Measurements from ENCODE around the gene REXO4. TPM values are rescaled to one million over a fixed set of nuclear protein-coding genes. Genes with fewer than 3 reads are reported as not detected.
"Not testable (repeated sequence)": the region's sequence is repeated elsewhere in the genome, so short reads cannot be mapped to it uniquely, and the experiment has no call there.

REXO4 gene
- total RNA-seq, 2 experiments from 2014 or later, result 27.5 to 34.1 TPM

- no peak overlapping the region for H3K4me3 Mint-ChIP-seq
- CTCF ChIA-PET, result interaction anchor here (0.9 to 3.2 kb wide), 4 partner anchors 15 to 216 kb away, joined by 3 to 17 read pairs (median 4); partner anchors contain the start of gene REXO4
- H3K36me3 Mint-ChIP-seq, result peaks cover 11% of the 10 kb centered on the region
These were observed 15.1 kb downstream of the REXO4 start for GRCh38 chr9:133402689-133403088.

GRCh38 chr9:133401588-133401987 is 16.2 kb downstream of the REXO4 start:
- no peak overlapping the region for H3K27ac Mint-ChIP-seq
- H3K9me3 Mint-ChIP-seq (ENCODE audit: low read depth), result no peaks in the 10 kb centered on the region
- no peak for ATAC-seq
- H3K4me3 Mint-ChIP-seq, result no peak overlapping the region
- CTCF ChIA-PET, result interaction anchor here (1.0 kb wide), 2 partner anchors 85 to 213 kb away, joined by 4 read pairs; no protein-coding TSS in a partner anchor
- peaks cover 10% of the 10 kb centered on the region for H3K4me1 Mint-ChIP-seq
- peaks cover 2% of the 10 kb centered on the region for H3K36me3 Mint-ChIP-seq
- DNase-seq, result no peak
- peaks cover 4% of the 10 kb centered on the region for H3K27me3 Mint-ChIP-seq

More at GRCh38 chr9:133402689-133403088, 15.1 kb downstream of the REXO4 start:
- H3K27ac Mint-ChIP-seq, result no peak overlapping the region
- ATAC-seq, result no peak
- no peaks in the 10 kb centered on the region for H3K9me3 Mint-ChIP-seq (ENCODE audit: low read depth)
- no peak for DNase-seq
- peaks cover 16% of the 10 kb centered on the region for H3K4me1 Mint-ChIP-seq
- H3K27me3 Mint-ChIP-seq, result no peaks in the 10 kb centered on the region

GRCh38 chr9:133400292-133400691 is 17.5 kb downstream of the REXO4 start:
- no peak overlapping the region for H3K27ac Mint-ChIP-seq

DNA sequence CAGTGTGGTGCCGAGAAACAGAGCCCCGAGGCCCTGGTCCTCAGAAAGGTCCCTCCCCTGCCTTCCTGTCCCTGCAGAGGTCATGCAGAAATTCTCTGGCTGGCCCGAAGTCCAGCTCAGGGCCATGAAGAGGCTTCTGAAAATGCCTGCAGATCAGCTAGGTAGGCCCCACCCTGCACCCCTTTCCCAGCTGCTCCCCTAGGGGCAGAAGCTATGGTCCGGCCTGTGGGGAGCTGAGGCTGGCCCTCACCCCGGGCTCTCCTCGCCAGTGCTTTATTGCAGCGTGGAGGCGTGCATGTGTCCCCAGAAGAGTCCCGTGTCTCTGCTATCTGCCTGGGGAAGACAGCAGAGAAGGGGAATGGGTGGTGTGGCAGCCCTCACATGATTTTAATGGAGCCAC is 19.9 kb downstream of the REXO4 start:
- CTCF ChIA-PET, result interaction anchor here (1.2 kb wide), 1 partner anchor 212 kb away, joined by 3 read pairs; no protein-coding TSS in a partner anchor
- DNase-seq, result no peak
- Mint-ChIP-seq H3K4me3 (no peak overlapping the region), H3K36me3 (no peaks in the 10 kb centered on the region), H3K27me3 (peaks cover 9% of the 10 kb centered on the region), H3K27ac (no peak overlapping the region), H3K4me1 (peaks cover 5% of the 10 kb centered on the region), H3K9me3 (ENCODE audit: low read depth) (no peaks in the 10 kb centered on the region)
- no peak for ATAC-seq

More at GRCh38 chr9:133400292-133400691, 17.5 kb downstream of the REXO4 start:
- H3K9me3 Mint-ChIP-seq (ENCODE audit: low read depth), result no peaks in the 10 kb centered on the region
- H3K4me1 Mint-ChIP-seq, result peaks cover 9% of the 10 kb centered on the region
- CTCF ChIA-PET, result interaction anchor here (0.8 to 1.2 kb wide), 4 partner anchors 16 to 214 kb away, joined by 3 to 4 read pairs (median 4); no protein-coding TSS in a partner anchor
- H3K27me3 Mint-ChIP-seq, result peaks cover 9% of the 10 kb centered on the region
- DNase-seq (no peak), ATAC-seq (no peak)
- H3K4me3 Mint-ChIP-seq, result no peak overlapping the region
- no peaks in the 10 kb centered on the region for H3K36me3 Mint-ChIP-seq

GRCh38 chr9:133397370-133397769 is 20.4 kb downstream of the REXO4 start:
- CTCF ChIA-PET, result interaction anchor here (1.2 kb wide), 1 partner anchor 211 kb away, joined by 3 read pairs; no protein-coding TSS in a partner anchor

GRCh38 chr9:133396952-133397351 is 20.9 kb downstream of the REXO4 start:
- ATAC-seq (no peak), DNase-seq (no peak)
- CTCF ChIA-PET, result no interaction called here
- Mint-ChIP-seq H3K27ac (no peak overlapping the region), H3K4me1 (peaks cover 5% of the 10 kb centered on the region), H3K27me3 (peaks cover 9% of the 10 kb centered on the region), H3K4me3 (no peak overlapping the region), H3K9me3 (ENCODE audit: low read depth) (no peaks in the 10 kb centered on the region), H3K36me3 (no peaks in the 10 kb centered on the region)

More at GRCh38 chr9:133397370-133397769, 20.4 kb downstream of the REXO4 start:
- DNase-seq (no peak), ATAC-seq (no peak)
- Mint-ChIP-seq H3K27me3 (peaks cover 9% of the 10 kb centered on the region), H3K4me3 (no peak overlapping the region), H3K36me3 (no peaks in the 10 kb centered on the region), H3K27ac (no peak overlapping the region), H3K9me3 (ENCODE audit: low read depth) (no peaks in the 10 kb centered on the region), H3K4me1 (peaks cover 5% of the 10 kb centered on the region)

DNA sequence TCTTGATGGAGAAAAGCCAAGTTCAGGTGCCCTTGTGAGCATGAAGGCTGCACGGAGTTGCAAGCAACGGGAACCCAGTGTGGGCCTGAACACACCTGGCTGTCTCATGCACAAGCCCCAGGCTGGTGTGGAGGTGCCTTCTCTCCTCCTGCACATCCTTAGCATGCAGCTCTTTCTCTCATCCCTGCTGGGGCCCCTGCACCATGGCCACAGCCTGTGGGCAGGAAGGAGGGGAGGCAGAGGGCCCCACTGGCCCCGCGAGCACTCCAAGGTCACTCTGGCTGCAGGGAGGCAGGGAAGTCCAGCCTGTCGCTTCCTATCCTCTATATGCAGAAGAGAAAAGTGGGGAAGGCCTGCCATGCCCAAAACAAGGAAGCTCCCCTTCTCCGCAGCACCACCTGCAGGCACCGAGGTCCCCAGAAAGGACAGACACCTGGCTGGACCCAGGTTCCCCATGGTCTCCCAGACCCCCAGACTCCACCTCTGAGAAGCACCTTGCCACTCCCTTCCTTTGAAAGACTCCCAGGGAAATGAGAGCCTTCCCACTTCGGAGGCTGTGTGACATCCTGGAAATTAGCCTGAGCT is 23.0 kb downstream of the REXO4 start:
- peaks cover 4% of the 10 kb centered on the region for H3K4me1 Mint-ChIP-seq
- ATAC-seq, result no peak
- no peaks in the 10 kb centered on the region for H3K36me3 Mint-ChIP-seq
- peaks cover 15% of the 10 kb centered on the region for H3K27me3 Mint-ChIP-seq
- no peak overlapping the region for H3K4me3 Mint-ChIP-seq
- no peak for DNase-seq
- H3K27ac Mint-ChIP-seq, result no peak overlapping the region
- CTCF ChIA-PET, result interaction anchor here (0.8 to 1.5 kb wide), 4 partner anchors 10 to 212 kb away, joined by 3 to 6 read pairs (median 4); no protein-coding TSS in a partner anchor
- no peaks in the 10 kb centered on the region for H3K9me3 Mint-ChIP-seq (ENCODE audit: low read depth)

DNA sequence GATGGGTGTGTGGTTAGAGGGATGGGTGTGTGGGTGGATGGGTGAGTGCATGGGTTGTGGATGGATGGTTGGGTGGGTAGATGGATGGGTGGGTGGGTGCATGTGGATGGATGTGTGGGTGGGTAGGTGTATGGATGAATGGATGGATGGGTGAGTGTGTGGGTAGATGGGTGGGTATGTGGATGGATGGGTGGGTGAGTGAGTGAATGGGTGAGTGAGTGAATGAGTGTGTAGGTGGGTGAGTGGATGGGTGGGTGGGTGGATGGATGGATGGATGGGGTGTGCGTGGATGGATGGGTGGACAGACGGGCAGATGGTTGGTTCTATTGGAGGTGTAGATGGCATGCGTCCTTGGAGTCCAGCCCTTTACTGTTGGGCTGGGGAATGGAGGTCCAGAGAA is 24.4 kb downstream of the REXO4 start:
- Mint-ChIP-seq H3K36me3 (no peaks in the 10 kb centered on the region), H3K27ac (no peak overlapping the region), H3K9me3 (ENCODE audit: low read depth) (no peaks in the 10 kb centered on the region), H3K4me1 (peaks cover 4% of the 10 kb centered on the region), H3K4me3 (no peak overlapping the region), H3K27me3 (peaks cover 17% of the 10 kb centered on the region)
- DNase-seq (no peak), ATAC-seq (no peak)
- CTCF ChIA-PET, result no interaction called here

DNA sequence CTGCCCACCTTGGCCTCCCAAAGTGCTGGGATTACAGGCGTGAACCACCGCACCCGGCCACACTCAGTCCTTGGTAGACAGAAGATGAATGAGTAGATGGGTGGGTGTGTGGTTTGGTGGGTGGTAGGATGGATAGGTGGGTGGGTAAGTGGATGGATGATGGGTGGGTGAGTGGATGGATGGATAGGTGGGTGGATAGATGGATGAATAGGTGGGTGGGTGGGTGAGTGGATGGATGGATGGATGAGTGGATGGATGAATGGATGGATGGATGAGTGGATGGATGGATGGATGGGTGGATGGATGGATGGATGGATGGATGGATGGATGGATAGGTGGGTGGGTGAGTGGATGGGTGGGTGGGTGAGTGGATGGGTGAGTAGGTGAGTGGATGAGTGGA is 25.5 kb downstream of the REXO4 start:
- H3K4me1 Mint-ChIP-seq; H3K36me3 Mint-ChIP-seq; DNase-seq; H3K4me3 Mint-ChIP-seq; ATAC-seq; CTCF ChIA-PET; H3K9me3 Mint-ChIP-seq (ENCODE audit: low read depth); H3K27ac Mint-ChIP-seq: not testable (repeated sequence)
- H3K27me3 Mint-ChIP-seq, result peaks cover 16% of the 10 kb centered on the region

DNA sequence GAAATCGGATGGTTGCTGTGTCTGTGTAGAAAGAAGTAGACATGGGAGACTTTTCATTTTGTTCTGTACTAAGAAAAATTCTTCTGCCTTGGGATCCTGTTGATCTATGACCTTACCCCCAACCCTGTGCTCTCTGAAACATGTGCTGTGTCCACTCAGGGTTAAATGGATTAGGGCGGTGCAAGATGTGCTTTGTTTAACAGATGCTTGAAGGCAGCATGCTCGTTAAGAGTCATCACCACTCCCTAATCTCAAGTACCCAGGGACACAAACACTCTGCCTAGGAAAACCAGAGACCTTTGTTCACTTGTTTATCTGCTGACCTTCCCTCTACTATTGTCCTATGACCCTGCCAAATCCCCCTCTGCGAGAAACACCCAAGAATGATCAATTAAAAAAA is 26.4 kb downstream of the REXO4 start:
- CTCF ChIA-PET; H3K27ac Mint-ChIP-seq; H3K9me3 Mint-ChIP-seq (ENCODE audit: low read depth); ATAC-seq; H3K4me1 Mint-ChIP-seq; H3K36me3 Mint-ChIP-seq; H3K4me3 Mint-ChIP-seq; DNase-seq: not testable (repeated sequence)
- H3K27me3 Mint-ChIP-seq, result peaks cover 13% of the 10 kb centered on the region

DNA sequence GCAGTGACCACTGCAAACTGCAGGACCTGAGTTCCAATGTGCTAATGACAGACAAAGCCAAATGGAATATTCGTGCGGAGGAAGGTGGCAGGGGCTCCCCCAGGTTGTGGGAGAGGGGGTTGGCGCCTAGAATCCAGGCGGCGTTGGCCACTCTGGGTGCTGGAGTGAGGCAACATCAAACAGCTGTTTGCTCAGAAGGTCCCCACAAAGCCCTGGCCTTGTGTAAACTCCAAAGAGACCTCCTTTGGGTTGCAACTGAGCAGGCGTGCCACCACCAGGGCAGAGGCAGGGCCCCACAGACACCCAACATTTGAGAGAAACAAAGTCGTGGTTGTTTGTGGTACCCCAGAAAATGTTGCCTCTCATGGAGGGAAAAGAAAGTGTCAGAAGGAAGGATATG is 27.1 kb downstream of the REXO4 start:
- Mint-ChIP-seq H3K9me3 (ENCODE audit: low read depth) (no peaks in the 10 kb centered on the region), H3K27ac (no peak overlapping the region), H3K4me3 (no peak overlapping the region), H3K36me3 (no peaks in the 10 kb centered on the region), H3K4me1 (no peaks in the 10 kb centered on the region), H3K27me3 (peaks cover 12% of the 10 kb centered on the region)
- DNase-seq (no peak), ATAC-seq (no peak)
- CTCF ChIA-PET, result no interaction called here

DNA sequence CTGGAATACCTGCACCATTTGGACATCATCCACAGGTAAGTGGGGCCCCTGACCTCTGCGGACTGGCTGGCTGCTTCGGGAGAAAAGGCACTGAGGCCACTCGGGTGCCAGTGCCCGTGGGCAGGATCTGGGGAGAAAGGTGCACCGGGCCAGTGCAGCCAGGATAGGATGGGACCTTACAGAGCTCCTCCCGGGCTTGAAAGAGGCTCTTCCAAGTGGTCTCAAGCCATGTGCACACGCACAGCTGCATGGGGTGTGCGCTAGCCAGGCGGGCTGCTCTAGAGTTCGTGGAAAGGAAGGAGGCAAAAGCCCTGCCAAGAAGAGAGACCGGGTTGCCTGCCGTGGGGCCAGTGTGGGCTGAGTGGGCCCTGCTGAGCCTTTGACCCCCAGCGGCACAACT is 28.2 kb downstream of the REXO4 start:
- Mint-ChIP-seq H3K9me3 (ENCODE audit: low read depth) (no peaks in the 10 kb centered on the region), H3K36me3 (no peaks in the 10 kb centered on the region), H3K4me1 (no peaks in the 10 kb centered on the region), H3K27ac (no peak overlapping the region), H3K4me3 (no peak overlapping the region), H3K27me3 (peaks cover 8% of the 10 kb centered on the region)
- CTCF ChIA-PET, result no interaction called here
- no peak for DNase-seq
- ATAC-seq, result no peak

GRCh38 chr9:133389025-133389557 is 28.7 kb downstream of the REXO4 start:
- CTCF ChIA-PET, result no interaction called here
- Mint-ChIP-seq H3K4me1 (no peaks in the 10 kb centered on the region), H3K9me3 (ENCODE audit: low read depth) (no peaks in the 10 kb centered on the region), H3K36me3 (no peaks in the 10 kb centered on the region), H3K4me3 (no peak overlapping the region), H3K27ac (no peak overlapping the region), H3K27me3 (peaks cover 8% of the 10 kb centered on the region)
- DNase-seq (no peak), ATAC-seq (no peak)

DNA sequence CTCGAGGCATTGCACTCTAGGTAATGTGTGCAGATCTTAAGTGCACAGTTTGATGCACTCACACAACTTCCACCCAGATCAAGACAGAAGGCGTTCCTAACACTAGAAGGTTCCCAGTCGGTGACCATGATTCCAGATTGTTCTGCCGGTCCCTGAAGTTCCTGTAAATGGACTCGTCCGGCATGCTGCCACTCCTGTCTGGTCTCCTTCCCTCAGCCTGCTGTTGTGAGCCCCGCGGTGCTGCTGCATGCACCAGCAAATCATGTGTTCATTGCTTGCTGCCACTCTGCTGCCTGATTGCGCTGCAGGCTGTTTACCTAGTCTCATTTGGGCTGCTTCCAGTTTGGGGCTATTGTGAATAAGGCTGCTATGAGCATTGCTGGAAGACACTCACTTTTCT is 30.1 kb downstream of the REXO4 start:
- H3K4me3 Mint-ChIP-seq, result no peak overlapping the region
- H3K9me3 Mint-ChIP-seq (ENCODE audit: low read depth), result no peaks in the 10 kb centered on the region
- H3K27me3 Mint-ChIP-seq, result peaks cover 8% of the 10 kb centered on the region
- CTCF ChIA-PET, result interaction anchor here (1.1 kb wide), 1 partner anchor 92 kb away, joined by 3 read pairs; the partner anchor contains the start of gene SLC2A6
- ATAC-seq, result no peak
- H3K4me1 Mint-ChIP-seq, result no peaks in the 10 kb centered on the region
- no peaks in the 10 kb centered on the region for H3K36me3 Mint-ChIP-seq
- H3K27ac Mint-ChIP-seq, result no peak overlapping the region
- DNase-seq, result no peak
